Ishikawa (cell line): ENCODE results near the gene MED28.

ENCODE experiments used
- CEBPB ChIP-seq: IDR thresholded peaks from 2 replicates; pipeline ENCODE4 v1.6.1; 2012
- CREB1 ChIP-seq: IDR thresholded peaks from 2 replicates; pipeline ENCODE4 v1.6.1; 2012; ENCODE audit warnings: low read depth
- EGR1 ChIP-seq: IDR thresholded peaks from 2 replicates; pipeline ENCODE4 v1.6.1; 2012
- EP300 ChIP-seq: IDR thresholded peaks from 2 replicates; pipeline ENCODE4 v1.6.1; 2012; ENCODE audit warnings: borderline replicate concordance
- FOXM1 ChIP-seq: IDR thresholded peaks from 2 replicates; pipeline ENCODE4 v1.6.1; 2012; ENCODE audit warnings: low read depth, borderline replicate concordance
- NFIC ChIP-seq: IDR thresholded peaks from 2 replicates; pipeline ENCODE4 v1.6.1; 2012
- RAD21 ChIP-seq: IDR thresholded peaks from 2 replicates; pipeline ENCODE4 v1.6.1; 2012; ENCODE audit warnings: low read depth
- TAF1 ChIP-seq: IDR thresholded peaks from 2 replicates; pipeline ENCODE4 v1.6.1; 2012; ENCODE audit warnings: low read depth, mild to moderate bottlenecking
- TCF12 ChIP-seq: IDR thresholded peaks from 2 replicates; pipeline ENCODE4 v1.6.1; 2012; ENCODE audit warnings: low read depth
- TEAD4 ChIP-seq: IDR thresholded peaks from 2 replicates; pipeline ENCODE4 v1.6.1; 2012
- USF1 ChIP-seq: IDR thresholded peaks from 2 replicates; pipeline ENCODE4 v1.6.1; 2012
- YY1 ChIP-seq: IDR thresholded peaks from 2 replicates; pipeline ENCODE4 v1.6.1; 2012; ENCODE audit warnings: low read depth
- ZBTB7A ChIP-seq: IDR thresholded peaks from 2 replicates; pipeline ENCODE4 v1.6.1; 2012; ENCODE audit warnings: low read depth
- TF ChIP-seq, protein P1 (sequence below): IDR thresholded peaks from 2 replicates; pipeline ENCODE4 v1.6.1; 2012
- TF ChIP-seq, protein P2 (sequence below): IDR thresholded peaks from 2 replicates; pipeline ENCODE4 v1.6.1; 2012; ENCODE audit warnings: low read depth, mild to moderate bottlenecking

Gene MED28

GRCh38 chr4:17584521-17585213 lies 29.8 kb upstream of the MED28 start:
- no peak for TF ChIP-seq CREB1
- TF ChIP-seq EGR1, result no peak
- no peak for TF ChIP-seq TCF12
- TF ChIP-seq TEAD4, result no peak
- TF ChIP-seq FOXM1, result no peak
- no peak for TF ChIP-seq RAD21
- TF ChIP-seq USF1, result no peak
- TF ChIP-seq CEBPB, result no peak
- no peak for TF ChIP-seq NFIC
- no peak for TF ChIP-seq EP300
- TF ChIP-seq, protein P1, sequence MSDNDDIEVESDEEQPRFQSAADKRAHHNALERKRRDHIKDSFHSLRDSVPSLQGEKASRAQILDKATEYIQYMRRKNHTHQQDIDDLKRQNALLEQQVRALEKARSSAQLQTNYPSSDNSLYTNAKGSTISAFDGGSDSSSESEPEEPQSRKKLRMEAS, result no peak
- TF ChIP-seq, protein P2, sequence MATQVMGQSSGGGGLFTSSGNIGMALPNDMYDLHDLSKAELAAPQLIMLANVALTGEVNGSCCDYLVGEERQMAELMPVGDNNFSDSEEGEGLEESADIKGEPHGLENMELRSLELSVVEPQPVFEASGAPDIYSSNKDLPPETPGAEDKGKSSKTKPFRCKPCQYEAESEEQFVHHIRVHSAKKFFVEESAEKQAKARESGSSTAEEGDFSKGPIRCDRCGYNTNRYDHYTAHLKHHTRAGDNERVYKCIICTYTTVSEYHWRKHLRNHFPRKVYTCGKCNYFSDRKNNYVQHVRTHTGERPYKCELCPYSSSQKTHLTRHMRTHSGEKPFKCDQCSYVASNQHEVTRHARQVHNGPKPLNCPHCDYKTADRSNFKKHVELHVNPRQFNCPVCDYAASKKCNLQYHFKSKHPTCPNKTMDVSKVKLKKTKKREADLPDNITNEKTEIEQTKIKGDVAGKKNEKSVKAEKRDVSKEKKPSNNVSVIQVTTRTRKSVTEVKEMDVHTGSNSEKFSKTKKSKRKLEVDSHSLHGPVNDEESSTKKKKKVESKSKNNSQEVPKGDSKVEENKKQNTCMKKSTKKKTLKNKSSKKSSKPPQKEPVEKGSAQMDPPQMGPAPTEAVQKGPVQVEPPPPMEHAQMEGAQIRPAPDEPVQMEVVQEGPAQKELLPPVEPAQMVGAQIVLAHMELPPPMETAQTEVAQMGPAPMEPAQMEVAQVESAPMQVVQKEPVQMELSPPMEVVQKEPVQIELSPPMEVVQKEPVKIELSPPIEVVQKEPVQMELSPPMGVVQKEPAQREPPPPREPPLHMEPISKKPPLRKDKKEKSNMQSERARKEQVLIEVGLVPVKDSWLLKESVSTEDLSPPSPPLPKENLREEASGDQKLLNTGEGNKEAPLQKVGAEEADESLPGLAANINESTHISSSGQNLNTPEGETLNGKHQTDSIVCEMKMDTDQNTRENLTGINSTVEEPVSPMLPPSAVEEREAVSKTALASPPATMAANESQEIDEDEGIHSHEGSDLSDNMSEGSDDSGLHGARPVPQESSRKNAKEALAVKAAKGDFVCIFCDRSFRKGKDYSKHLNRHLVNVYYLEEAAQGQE, result no peak
- no peak for TF ChIP-seq TAF1
- TF ChIP-seq YY1, result no peak
- no peak for TF ChIP-seq ZBTB7A

DNA sequence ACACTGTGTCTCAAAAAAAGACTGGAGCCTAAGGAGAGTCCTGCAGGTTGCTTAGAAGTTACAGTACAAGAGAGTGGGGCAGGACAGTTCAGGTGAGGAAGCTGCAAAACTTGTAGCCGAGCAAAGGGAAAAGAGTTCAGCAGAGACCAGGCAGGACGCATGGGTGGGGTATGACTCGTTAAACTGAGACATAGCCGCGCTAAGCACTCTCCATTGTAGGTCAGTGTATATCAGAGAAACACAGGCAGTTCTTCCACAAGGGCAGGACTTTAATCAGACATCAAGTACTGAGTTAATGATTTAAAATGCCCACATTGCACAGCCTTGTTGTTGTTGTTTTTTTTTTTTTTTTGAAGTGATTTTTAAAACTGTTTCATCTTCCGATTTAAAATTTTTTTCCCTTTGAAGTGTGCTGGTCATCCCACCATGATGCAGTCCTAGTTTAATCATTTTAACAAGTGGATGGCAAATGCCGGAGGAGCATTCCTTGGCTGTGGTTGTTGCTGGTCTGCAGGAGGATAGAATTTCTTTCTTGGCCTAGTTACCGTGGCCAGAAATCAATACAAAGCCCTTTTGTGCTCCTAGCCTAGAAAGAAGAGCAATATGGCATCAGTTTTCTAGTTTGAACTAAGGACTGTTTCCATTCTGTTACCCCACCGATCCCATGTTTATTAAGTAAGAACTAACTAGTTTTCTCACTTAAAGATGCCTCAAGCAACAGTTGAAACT lies 27.2 kb upstream of the MED28 start:
- no peak for TF ChIP-seq FOXM1
- TF ChIP-seq TAF1, result no peak
- TF ChIP-seq CEBPB, result no peak
- TF ChIP-seq NFIC, result no peak

DNA sequence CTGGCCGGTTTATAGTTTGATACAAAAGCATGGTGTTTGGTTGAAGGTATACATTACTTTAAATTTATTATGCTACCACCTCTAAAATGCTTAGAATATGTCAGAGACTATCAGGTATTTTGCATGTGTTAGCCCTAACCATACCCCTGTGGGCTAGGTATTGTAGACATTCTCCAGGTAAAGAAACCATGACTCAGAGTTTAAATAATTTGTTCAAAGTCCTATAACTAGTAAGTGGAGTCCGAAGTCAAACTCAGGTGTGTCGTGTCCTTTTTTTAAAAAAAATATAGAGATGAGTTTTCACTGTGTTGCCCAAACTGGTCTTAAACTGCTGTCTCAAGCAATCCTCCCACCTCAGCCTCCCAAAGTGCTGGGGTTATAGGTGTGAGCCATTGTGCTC lies 25.1 kb upstream of the MED28 start:
- TF ChIP-seq TCF12 (no peak), TEAD4 (no peak), USF1 (no peak), RAD21 (no peak), FOXM1 (no peak), YY1 (no peak), CEBPB (no peak), EGR1 (no peak), TAF1 (no peak)
- TF ChIP-seq, protein P1, result no peak
- TF ChIP-seq, protein P2, result no peak

GRCh38 chr4:17595471-17596005 lies 18.9 kb upstream of the MED28 start:
- TF ChIP-seq, protein P2, result no peak
- TF ChIP-seq USF1 (no peak), RAD21 (no peak), CEBPB (no peak), TCF12 (no peak), YY1 (no peak), FOXM1 (no peak), NFIC (no peak), CREB1 (no peak), TAF1 (no peak), TEAD4 (no peak), ZBTB7A (no peak)
